ENCODE measurements around the gene ACYP1.

- TF ChIP-seq POLR2A (IDR thresholded peaks at IDR 0.05; ENCODE audit: low read length): no peak
- no peak for TF ChIP-seq GATA1 (IDR thresholded peaks at IDR 0.05; ENCODE audit: low read depth, low read length)
Observed at GRCh38 chr14:75011356-75011994, 52.3 kb downstream of the ACYP1 start.
